IPS DF 6.9 (cell line): Measurements from ENCODE around the gene CEMIP2.

Source experiments
- DNase-seq: peaks from one replicate; pipeline ENCODE4 v3.0.0-alpha.2; 2013; ENCODE audit warnings: low read depth, low spot score
- H3K27ac ChIP-seq: one replicate; pipeline ENCODE4 v1.5.1; 2013; ENCODE audit warnings: low read length, control low read depth
- H3K27me3 ChIP-seq: 2 replicates; pipeline ENCODE4 v1.6.1; 2013; ENCODE audit warnings: mild to moderate bottlenecking, low read length; ENCODE audit not compliant: control insufficient read depth, insufficient read depth
- H3K36me3 ChIP-seq: 2 replicates; pipeline ENCODE4 v1.6.1; 2013; ENCODE audit warnings: low read length; ENCODE audit not compliant: control insufficient read depth, insufficient read depth
- H3K4me1 ChIP-seq: 2 replicates; pipeline ENCODE4 v1.6.1; 2013; ENCODE audit warnings: low read length; ENCODE audit not compliant: control insufficient read depth, insufficient read depth
- H3K4me3 ChIP-seq: 2 replicates; pipeline ENCODE4 v1.5.1; 2013; ENCODE audit warnings: mild to moderate bottlenecking, low read length
- H3K9me3 ChIP-seq: 2 replicates; pipeline ENCODE4 v1.6.1; 2013; ENCODE audit warnings: low read length, inconsistent platforms; ENCODE audit not compliant: control insufficient read depth, insufficient read depth
- WGBS: extraction: QIAGEN DNeasy Blood & Tissue Kit; methylation state at CpG from one replicate; pipeline ENCODE4 v1.1.7; 2013; ENCODE audit warnings: mixed read lengths, missing lambda C conversion rate; ENCODE audit not compliant: insufficient read length, insufficient coverage; 5-methylcytosine and 5-hydroxymethylcytosine counted together

CEMIP2 gene

GRCh38 chr9:71796100-71796767 lies 27.9 kb upstream of the CEMIP2 start:
- Histone ChIP-seq H3K9me3 (no peaks in the 10 kb centered on the region), H3K4me3 (no peak overlapping the region), H3K36me3 (no peaks in the 10 kb centered on the region), H3K27me3 (no peaks in the 10 kb centered on the region), H3K4me1 (no peaks in the 10 kb centered on the region), H3K27ac (no peak overlapping the region)
- DNase-seq = no peak
- no CpG with 5 or more reads among the region's 2 CpGs for WGBS

GRCh38 chr9:71795097-71795813 lies 26.9 kb upstream of the CEMIP2 start:
- H3K27me3 ChIP-seq = no peaks in the 10 kb centered on the region
- no peak overlapping the region for H3K27ac ChIP-seq
- no peaks in the 10 kb centered on the region for H3K9me3 ChIP-seq
- no peaks in the 10 kb centered on the region for H3K4me1 ChIP-seq
- no peak overlapping the region for H3K4me3 ChIP-seq
- no peaks in the 10 kb centered on the region for H3K36me3 ChIP-seq
- DNase-seq = no peak
- no CpG with 5 or more reads among the region's 7 CpGs for WGBS

- Histone ChIP-seq H3K27ac (no peak overlapping the region), H3K4me3 (no peak overlapping the region), H3K36me3 (no peaks in the 10 kb centered on the region), H3K4me1 (no peaks in the 10 kb centered on the region), H3K9me3 (no peaks in the 10 kb centered on the region), H3K27me3 (no peaks in the 10 kb centered on the region)
- no CpG with 5 or more reads among the region's 2 CpGs for WGBS
- no peak for DNase-seq
Measured at GRCh38 chr9:71793386-71794105, 25.2 kb upstream of the CEMIP2 start.

GRCh38 chr9:71791875-71792274 lies 23.6 kb upstream of the CEMIP2 start:
- no peaks in the 10 kb centered on the region for H3K9me3 ChIP-seq
- H3K27me3 ChIP-seq = no peaks in the 10 kb centered on the region
- no peak for DNase-seq
- no peak overlapping the region for H3K27ac ChIP-seq
- WGBS = no CpG with 5 or more reads among the region's 4 CpGs
- H3K4me3 ChIP-seq = no peak overlapping the region
- H3K4me1 ChIP-seq = no peaks in the 10 kb centered on the region
- no peaks in the 10 kb centered on the region for H3K36me3 ChIP-seq

GRCh38 chr9:71790296-71790695 lies 22.0 kb upstream of the CEMIP2 start:
- Histone ChIP-seq H3K36me3 (no peaks in the 10 kb centered on the region), H3K27ac (no peak overlapping the region), H3K4me1 (no peaks in the 10 kb centered on the region), H3K4me3 (no peak overlapping the region), H3K9me3 (no peaks in the 10 kb centered on the region), H3K27me3 (no peaks in the 10 kb centered on the region)
- no peak for DNase-seq
- WGBS = 100% methylated on average over 1 of the region's 1 CpG

GRCh38 chr9:71783120-71783523 lies 14.8 kb upstream of the CEMIP2 start:
- no peaks in the 10 kb centered on the region for H3K27me3 ChIP-seq
- no peak overlapping the region for H3K27ac ChIP-seq
- no peaks in the 10 kb centered on the region for H3K36me3 ChIP-seq
- no peak overlapping the region for H3K4me3 ChIP-seq
- no CpG with 5 or more reads among the region's 9 CpGs for WGBS
- H3K9me3 ChIP-seq = no peaks in the 10 kb centered on the region
- DNase-seq = no peak
- H3K4me1 ChIP-seq = 0 out of 2 replicates have a peak, but pooled peaks cover 2% of the 10 kb centered on the region

GRCh38 chr9:71781391-71781790 lies 13.1 kb upstream of the CEMIP2 start:
- H3K36me3 ChIP-seq = no peaks in the 10 kb centered on the region
- H3K27ac ChIP-seq = no peak overlapping the region
- DNase-seq = no peak
- no peak overlapping the region for H3K4me3 ChIP-seq
- no peaks in the 10 kb centered on the region for H3K27me3 ChIP-seq
- H3K9me3 ChIP-seq = no peaks in the 10 kb centered on the region
- H3K4me1 ChIP-seq = 0 out of 2 replicates have a peak, but pooled peaks cover 2% of the 10 kb centered on the region

- Histone ChIP-seq H3K36me3 (no peaks in the 10 kb centered on the region), H3K4me3 (no peak overlapping the region), H3K27me3 (no peaks in the 10 kb centered on the region), H3K4me1 (0 out of 2 replicates have a peak, but pooled peaks cover 2% of the 10 kb centered on the region), H3K27ac (no peak overlapping the region), H3K9me3 (no peaks in the 10 kb centered on the region)
- DNase-seq = no peak
- no CpG with 5 or more reads among the region's 3 CpGs for WGBS
Measured at GRCh38 chr9:71780953-71781352, 12.6 kb upstream of the CEMIP2 start.

- Histone ChIP-seq H3K27ac (no peak overlapping the region), H3K4me3 (no peak overlapping the region), H3K36me3 (no peaks in the 10 kb centered on the region), H3K9me3 (no peaks in the 10 kb centered on the region), H3K4me1 (0 out of 2 replicates have a peak, but pooled peaks cover under 1% of the 10 kb centered on the region), H3K27me3 (no peaks in the 10 kb centered on the region)
- no peak for DNase-seq
- WGBS = no CpG with 5 or more reads among the region's 5 CpGs
Measured at GRCh38 chr9:71778085-71778484, 9.8 kb upstream of the CEMIP2 start.

- no peaks in the 10 kb centered on the region for H3K9me3 ChIP-seq
- H3K27me3 ChIP-seq = no peaks in the 10 kb centered on the region
- H3K27ac ChIP-seq = no peak overlapping the region
- H3K4me1 ChIP-seq = no peaks in the 10 kb centered on the region
- no peak for DNase-seq
- WGBS = no CpG with 5 or more reads among the region's 3 CpGs
- no peak overlapping the region for H3K4me3 ChIP-seq
- no peaks in the 10 kb centered on the region for H3K36me3 ChIP-seq
Measured at GRCh38 chr9:71774920-71775319, 6.6 kb upstream of the CEMIP2 start.
